Measurements from ENCODE around the gene REG3A.

The REG3A gene

DNA sequence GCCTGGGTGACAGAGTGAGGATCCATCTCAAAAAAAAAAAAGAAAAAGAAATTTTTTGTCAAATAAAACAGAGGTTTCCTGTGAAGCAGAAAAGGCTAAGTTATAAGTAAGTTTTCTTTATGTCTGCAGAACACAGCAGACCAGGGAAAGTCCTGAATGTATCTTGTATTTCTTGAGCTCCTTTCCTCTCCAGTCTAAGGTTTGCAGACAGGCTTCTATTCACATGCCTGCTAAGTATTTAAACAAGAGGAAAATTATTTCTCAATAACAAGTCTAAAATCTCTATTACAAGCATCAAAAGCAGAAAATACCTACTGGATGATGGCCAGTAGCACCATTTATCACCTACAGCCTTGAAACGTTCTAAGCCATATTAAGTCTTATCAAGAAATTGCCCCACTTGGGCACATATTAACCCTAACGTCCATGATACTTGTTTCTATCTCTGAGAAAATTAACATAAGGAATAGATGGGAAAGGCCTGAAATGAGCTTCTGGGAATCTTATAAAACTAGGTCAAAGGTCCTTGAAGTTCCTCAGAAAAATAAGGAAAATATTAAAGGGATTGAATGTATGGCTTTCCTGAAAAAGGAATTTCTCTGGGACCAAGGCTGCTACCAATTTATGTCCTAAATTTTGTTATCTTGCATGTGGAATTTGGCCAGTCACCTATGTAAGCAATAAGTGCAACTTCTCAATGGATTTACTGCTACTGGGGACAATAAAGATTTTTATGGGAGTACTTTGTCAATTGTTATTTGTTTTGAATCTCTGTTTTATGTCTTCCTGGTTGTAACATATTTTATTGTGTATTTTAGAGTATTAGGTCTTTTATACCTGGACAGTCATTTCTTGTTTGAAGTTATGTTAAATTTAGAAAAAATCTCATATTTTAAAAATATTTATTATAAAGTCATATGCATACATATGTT, 42.3 kb downstream of the REG3A start:
- DNase-seq: no peak

DNA sequence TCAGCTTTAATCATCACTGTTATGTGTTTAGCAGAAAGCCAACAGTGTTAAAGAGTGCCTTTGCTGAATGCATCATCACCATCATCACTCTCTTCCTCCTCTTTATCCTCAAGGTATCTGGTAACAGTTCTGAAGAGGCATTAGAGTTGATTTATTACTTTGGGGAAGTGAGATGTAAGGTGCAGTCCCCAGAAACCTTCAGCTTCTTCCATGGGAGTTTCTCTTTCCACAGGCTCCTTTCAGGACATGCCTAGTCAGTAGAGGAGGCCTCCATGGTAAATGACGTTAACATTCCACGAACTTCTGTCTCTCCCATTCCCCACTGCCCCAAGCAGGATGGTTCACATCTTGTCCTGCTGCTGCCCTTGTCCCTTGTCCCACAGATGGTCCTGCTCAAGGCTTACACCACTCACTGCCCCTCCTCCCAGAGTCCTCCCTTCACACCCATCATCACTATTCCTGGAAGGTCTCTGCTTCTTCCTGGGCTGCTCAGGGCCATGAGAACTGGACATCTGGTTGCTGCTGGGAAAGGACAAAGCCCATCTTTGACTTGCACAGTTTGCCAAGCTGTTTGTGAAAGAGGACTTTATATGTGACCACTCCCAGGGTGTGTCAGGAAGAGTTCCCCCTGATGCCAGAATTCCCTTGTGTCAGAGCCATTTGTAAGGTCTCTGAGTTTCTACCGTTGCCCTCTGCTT, 44.6 kb downstream of the REG3A start:
- DNase-seq: no peak

DNA sequence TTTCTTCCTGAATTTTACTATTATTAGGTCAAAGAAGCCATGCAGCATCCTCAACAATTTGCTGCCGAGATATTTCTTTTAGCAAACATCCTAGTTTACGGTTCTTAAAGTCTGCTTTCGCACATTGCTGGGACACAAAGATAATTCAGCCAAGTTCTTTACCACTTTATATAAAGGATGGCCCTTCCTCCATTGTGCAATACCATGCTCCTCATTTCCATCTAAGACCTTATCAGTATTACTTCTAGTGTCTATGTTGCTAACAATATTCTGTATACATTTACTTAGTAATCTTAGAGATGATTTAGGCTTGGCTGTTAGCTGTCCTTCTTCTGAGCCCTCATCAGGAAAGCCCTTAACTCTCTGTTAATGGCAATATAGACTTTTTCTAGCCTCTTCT, 47.3 kb downstream of the REG3A start:
- no peak for DNase-seq

Data from activated T-cell treated with anti-CD3 and anti-CD28 coated beads, Interleukin-2, amount 50 U/mL, for 48 hours (primary cell).